ENCODE measurements around the gene ENTPD2. TPM values are rescaled to one million over a fixed set of nuclear protein-coding genes. Genes with fewer than 3 reads are reported as not detected.
A peak's percentile ranks its signal among the peaks of the same experiment; 100 is the strongest.

Gene ENTPD2
- total and polyA plus RNA-seq, 4 donors, result 0.09 to 0.40 (median 0.21) TPM

- Histone ChIP-seq H3K27me3 (ENCODE audit: control insufficient read depth in 4 of 4, insufficient read depth in 4 of 4, low read length in 3 of 4) (no peaks in the 10 kb centered on the region), H3K4me3 (ENCODE audit: low read depth in 1 of 3, low read length in 3 of 3) (no peak overlapping the region), H3K36me3 (ENCODE audit: control insufficient read depth in 4 of 4, insufficient read depth in 3 of 4, low read depth in 1 of 4, low read length in 3 of 4) (no peaks in the 10 kb centered on the region), H3K9ac (ENCODE audit: low read depth in 1 of 2, low read length in 2 of 2) (no peak overlapping the region), H3K9me3 (ENCODE audit: control insufficient read depth in 4 of 4, low read length in 3 of 4) (no peaks in the 10 kb centered on the region), H3K27ac (ENCODE audit: low read depth in 1 of 2, low read length in 2 of 2) (peak overlapping the region; percentile 84 to 88), H3K4me1 (ENCODE audit: control insufficient read depth in 4 of 4, insufficient read depth in 4 of 4, low read length in 3 of 4) (peaks cover 21 to 38% (median 30%) of the 10 kb centered on the region in 4 donors)
- TF ChIP-seq REST (IDR thresholded peaks at IDR 0.05), result no peak
- TF ChIP-seq FOXA1 (IDR thresholded peaks at IDR 0.05), result no peak
- TF ChIP-seq RAD21 (IDR thresholded peaks at IDR 0.05), result peak in 1 of 2 donors; percentile 24
- peak in 1 of 2 donors; percentile 23 for TF ChIP-seq JUND (IDR thresholded peaks at IDR 0.05)
- no peak for TF ChIP-seq FOXA2 (IDR thresholded peaks at IDR 0.05)
- peak; percentile 87 to 94 for TF ChIP-seq HNF4A (conservative IDR thresholded peaks at IDR 0.05)
- peak; percentile 88 for TF ChIP-seq HNF4G (IDR thresholded peaks at IDR 0.05)
- TF ChIP-seq NR2F2 (IDR thresholded peaks at IDR 0.05), result peak; percentile 61
- TF ChIP-seq CTCF (IDR thresholded peaks at IDR 0.05; ENCODE audit: low read depth, low read length, missing input control), result no peak
- TF ChIP-seq GABPA (IDR thresholded peaks at IDR 0.05 in 1 of 2, conservative IDR thresholded peaks at IDR 0.05 in 1 of 2), result peak in 1 of 2 donors; percentile 49
- TF ChIP-seq, protein P1, sequence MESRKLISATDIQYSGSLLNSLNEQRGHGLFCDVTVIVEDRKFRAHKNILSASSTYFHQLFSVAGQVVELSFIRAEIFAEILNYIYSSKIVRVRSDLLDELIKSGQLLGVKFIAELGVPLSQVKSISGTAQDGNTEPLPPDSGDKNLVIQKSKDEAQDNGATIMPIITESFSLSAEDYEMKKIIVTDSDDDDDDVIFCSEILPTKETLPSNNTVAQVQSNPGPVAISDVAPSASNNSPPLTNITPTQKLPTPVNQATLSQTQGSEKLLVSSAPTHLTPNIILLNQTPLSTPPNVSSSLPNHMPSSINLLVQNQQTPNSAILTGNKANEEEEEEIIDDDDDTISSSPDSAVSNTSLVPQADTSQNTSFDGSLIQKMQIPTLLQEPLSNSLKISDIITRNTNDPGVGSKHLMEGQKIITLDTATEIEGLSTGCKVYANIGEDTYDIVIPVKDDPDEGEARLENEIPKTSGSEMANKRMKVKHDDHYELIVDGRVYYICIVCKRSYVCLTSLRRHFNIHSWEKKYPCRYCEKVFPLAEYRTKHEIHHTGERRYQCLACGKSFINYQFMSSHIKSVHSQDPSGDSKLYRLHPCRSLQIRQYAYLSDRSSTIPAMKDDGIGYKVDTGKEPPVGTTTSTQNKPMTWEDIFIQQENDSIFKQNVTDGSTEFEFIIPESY (IDR thresholded peaks at IDR 0.05), result no peak
- no peak for TF ChIP-seq ATF3 (IDR thresholded peaks at IDR 0.05)
- TF ChIP-seq, protein P2, sequence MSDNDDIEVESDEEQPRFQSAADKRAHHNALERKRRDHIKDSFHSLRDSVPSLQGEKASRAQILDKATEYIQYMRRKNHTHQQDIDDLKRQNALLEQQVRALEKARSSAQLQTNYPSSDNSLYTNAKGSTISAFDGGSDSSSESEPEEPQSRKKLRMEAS (IDR thresholded peaks at IDR 0.05), result no peak
- peak in 1 of 2 donors; percentile 18 for TF ChIP-seq EGR1 (IDR thresholded peaks at IDR 0.05; ENCODE audit: low read depth in 2 of 2)
- TF ChIP-seq RXRA (IDR thresholded peaks at IDR 0.05), result peak; percentile 51 to 69
- TF ChIP-seq SP1 (IDR thresholded peaks at IDR 0.05), result peak; percentile 81
- no peak for TF ChIP-seq TAF1 (conservative IDR thresholded peaks at IDR 0.05)
- peak; percentile 43 for TF ChIP-seq YY1 (IDR thresholded peaks at IDR 0.05)
- peak; percentile 75 for DNase-seq (ENCODE audit: low spot score)
- WGBS, result 24% methylated on average over 28 of the region's 28 CpGs
Observed at GRCh38 chr9:137055385-137056364, 1.8 kb upstream of the ENTPD2 start.
